Tongue (tissue), 2 donors: ENCODE measurements around the gene SMAD4. TPM values are rescaled to one million over a fixed set of nuclear protein-coding genes. Genes with fewer than 3 reads are reported as not detected.
A peak's percentile ranks its signal among the peaks of the same experiment; 100 is the strongest.

Experiments
- DNase-seq: peaks from one replicate; pipeline ENCODE4 v3.0.0-alpha.2; 2015
- total RNA-seq: library from RNA; depleted of rRNA; stranded (reverse); fragments of >200 nt; gene quantifications from one replicate; pipeline ENCODE4 v1.2.3, GENCODE V29; 2014

SMAD4 gene
- total RNA-seq, 1 donor from 2014 or later = 86.1 TPM

DNA sequence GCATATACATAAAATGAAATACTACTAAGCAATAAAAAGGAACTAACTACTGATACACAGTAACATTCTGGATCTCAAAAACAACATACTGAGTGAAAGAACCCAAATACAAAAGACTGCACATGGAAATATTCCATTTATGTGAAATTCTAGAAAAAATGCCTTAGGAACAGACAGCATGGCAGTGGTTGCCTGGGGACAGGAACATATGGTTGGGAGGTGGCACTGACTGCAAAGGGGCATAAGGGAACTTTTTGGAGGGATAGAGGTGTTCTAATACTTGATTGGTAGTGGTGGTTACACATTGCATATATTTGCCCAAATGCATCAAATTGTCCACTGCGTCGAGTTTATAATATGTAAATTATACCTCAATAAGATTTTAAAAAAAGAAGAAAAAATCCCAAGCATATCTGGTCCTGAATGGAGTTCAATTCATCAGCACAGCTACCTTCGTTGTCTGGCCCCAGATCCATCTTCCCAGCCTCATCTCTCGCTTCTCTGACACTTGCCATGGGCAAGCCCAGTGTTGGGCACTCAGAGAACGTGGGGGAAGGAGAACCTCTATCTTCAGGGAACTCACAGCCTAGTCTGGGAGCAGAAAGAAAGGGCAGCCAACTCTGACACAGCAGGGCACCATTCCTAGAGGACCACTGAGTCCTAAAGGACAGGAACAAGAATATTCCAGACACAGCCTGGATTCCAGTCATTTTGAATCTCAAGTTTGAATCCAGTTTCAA, 8.6 kb upstream of the SMAD4 start:
- no peak for DNase-seq

DNA sequence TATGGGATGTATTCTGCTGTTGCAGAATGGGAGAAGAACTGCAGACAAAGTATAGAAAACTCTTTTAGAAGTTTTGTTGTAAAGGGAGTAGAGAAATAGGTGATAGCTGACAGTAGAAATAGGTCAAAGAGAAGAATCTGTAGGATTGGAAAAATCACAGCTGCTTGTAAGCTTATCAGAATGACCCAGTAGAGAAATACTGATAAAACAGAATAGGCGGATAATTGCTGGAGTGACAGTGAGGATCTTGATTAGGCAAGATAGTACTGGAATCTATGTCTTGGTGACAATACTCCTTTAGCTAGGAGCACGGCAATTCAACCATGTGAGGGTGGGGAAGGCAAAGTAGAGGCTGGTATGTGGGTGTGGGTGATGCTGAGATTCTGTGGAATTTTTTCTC, 4.5 kb upstream of the SMAD4 start:
- no peak for DNase-seq

DNA sequence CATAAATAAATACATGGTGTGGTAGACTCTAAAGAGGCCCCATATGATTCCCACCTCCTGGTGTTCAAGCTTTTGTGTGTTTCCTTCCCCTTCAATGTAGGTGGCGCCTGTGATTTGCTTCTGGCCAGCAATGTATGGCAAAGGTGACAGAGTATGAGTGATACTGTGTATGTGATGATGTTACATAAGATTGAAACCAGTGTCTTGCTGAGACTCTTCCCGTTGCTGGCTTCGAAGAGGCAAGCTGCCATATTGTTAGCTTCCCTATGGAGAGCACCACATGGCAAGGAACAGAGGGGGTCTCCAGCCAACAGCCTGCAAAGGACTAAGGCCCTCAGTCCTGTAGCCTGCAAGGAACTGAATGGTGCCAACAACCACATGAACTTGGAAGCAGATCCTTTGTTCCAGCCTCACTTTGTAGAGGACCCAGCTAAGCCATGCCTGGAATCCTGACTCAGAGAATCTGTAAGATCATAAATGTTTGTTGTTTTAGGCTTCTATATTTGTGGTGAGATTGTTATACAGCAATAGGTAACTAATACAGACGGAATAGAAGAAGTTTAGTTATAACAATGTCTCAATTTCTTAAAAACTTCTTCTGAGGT, 1.7 kb upstream of the SMAD4 start:
- no peak for DNase-seq

DNA sequence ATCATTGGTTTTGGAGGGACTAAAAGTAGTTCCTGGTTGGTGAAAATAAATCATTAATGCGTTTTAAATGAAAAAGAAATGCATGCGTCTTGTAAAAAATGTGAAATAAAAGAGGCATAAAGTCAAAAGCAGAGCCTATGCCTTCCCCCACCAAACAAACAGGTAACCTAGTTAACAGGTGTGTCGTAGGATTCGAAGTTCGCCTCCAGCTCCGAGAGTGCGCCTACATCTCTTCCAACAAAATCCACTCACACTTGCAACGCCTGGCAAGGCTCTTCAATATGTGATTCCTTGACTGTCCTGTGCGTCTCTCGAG, 677 bp upstream of the SMAD4 start:
- no peak for DNase-seq

DNA sequence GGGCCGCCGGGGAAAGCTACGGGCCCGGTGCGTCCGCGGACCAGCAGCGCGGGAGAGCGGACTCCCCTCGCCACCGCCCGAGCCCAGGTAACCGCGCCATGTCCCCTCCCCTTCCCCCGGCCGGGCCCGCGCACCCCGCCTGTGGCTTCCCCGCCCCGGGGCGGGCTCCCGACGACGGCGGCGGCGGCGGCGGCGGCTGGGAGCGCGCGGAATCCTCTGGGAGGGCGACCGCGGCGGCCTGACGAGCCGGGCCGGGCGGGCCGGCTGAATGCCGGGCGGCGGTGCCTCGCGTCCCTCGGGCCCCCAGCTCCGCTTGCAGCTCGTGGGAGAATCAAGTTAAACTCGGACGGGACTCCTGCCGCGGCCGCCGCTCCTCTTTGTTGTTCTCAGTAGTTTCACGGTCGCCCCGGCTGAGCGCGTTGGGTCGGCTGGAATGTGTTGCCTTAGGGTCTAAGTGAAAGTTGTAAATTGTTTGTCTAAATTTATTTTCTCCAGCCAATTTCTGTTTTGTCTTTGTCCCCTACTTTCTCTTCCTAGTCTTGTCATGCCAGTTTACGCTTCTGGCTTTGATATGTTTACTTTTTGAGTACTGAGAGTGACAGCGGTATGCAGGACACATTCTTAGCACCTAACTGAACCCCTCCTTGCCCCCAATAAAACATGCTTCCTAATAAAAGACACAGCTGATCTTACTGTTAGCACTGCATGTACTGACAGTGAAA, 685 bp downstream of the SMAD4 start:
- DNase-seq = peak; percentile 86

DNA sequence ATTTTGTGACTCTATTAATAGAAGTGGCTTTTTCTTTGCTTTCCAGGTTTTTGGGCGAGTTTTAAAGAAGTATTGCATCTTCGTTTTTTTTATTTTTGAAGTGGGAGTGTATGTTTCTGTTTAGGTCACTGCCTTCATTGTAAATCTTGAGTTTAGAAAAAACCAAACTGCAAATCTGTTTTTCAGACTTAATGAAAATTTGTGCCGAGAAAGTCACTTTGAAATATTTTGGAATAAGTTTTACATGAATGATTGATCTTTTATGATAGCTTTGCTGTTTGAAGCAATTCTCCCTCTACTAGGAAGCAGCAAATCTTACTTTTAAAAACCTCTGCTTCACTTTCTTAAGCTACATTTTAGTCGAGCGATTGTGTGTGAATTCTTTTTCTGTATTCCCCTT, 2.2 kb downstream of the SMAD4 start:
- no peak for DNase-seq

DNA sequence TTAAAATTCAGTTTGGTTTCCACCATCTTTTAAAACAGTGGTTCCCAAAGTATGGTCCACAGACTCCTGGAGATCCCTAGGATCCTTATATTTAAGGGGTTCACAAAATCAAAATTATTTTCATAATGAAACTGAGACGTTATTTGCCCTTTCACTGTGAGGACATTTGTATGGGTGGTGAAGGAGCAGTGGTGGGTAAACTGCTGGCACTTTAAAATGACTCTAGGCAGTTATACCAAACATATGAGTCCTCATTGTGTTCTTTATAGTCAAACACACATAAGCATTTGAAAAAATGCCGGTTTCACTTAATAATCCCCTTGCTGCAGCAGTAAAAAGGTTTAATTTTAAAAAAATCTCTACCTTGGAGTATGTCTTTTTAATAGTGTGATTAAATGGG, 7.2 kb downstream of the SMAD4 start:
- DNase-seq = no peak

DNA sequence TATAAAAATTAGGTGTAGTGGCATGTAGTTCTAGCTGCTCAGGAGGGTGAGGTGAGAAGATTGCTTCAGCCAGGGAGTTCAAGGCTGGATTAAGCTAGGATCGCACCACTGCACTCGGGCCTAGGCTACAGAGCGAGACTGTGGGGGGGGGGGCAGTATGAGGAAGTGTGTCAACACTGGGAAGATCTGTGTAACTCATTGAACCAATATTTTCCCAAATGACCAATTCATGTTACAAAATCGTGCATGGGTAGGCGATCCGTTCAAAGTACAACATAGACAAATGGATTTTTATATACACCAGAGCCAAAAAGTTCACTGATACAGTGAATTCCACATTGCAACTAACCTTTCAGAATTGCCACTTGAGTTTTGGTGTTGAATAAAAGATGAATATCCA, 8.1 kb downstream of the SMAD4 start:
- no peak for DNase-seq

DNA sequence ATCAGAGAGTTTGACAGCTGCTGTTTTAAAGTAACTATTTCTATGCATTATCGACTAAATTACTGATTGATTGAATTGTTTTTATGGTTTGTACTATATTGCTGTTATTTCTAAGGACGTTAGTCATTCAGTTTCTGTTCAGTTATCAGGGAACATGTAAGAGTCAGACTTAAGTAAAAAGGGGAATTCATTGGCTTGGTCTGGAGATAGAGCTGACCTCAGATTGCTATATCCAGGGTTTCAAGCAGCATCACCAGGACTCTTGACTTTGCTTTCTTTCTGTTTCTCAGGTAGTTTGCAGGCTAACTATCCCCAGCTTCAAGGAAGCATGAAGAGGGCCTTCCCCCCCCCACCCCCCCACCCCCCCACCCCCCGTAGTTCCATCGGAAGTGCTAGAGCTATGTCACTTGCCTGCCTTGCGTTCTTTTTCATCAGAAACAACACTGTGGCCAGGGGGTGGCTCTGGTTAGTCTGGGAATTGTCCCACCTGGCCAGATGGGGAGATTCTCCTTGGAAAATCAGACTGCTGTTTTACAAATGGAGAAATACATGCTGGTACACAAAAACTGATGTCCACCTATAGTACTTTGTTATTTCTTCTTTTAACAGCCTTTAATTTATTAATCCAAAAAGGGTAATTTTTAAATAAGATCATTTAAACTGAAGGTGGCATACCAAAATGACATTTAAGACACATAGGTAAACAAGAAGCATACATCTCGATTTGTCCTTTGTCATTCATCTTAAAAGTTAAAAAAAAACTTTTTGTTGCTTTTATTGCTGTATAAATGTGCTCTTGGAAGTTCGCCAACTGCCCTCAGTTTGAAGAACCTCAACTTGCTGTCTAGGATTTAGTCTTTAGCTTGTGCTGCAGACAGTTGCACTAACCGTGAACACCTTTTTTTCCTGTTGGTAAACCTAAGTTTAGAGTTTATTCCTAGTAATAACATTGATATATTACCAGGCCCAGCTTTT, 9.4 kb downstream of the SMAD4 start:
- no peak for DNase-seq

DNA sequence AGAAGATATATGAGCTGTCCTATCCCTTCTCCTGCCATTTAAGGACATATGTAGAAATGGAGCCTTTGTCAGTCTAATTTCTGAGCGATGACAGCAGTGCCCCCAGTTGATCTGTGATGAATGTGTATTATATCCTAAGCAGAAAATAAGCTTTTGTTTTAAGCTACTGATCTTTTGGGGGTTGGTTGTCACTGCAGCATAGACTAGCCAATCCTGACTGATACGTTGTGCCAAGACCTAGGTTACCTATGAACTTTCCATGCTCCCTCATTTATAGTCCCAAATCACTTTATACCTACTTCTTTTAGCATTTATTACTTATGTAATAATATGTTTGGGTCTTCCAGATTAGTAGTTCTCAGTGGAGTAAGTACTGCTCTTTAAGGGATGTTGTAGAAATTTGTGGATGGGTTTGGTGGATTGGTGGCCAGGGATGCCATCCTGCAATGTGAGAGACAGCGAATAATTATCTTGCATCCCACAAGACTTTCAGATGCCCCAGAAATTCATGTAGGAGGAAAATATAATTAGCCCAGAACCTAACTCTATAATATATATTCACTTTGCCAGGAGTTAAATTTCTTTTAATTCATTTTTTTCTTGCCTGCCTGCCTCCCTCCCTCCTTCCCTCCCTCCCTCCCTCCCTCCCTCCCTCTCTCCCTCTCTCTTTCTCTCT, 11.8 kb downstream of the SMAD4 start:
- no peak for DNase-seq

DNA sequence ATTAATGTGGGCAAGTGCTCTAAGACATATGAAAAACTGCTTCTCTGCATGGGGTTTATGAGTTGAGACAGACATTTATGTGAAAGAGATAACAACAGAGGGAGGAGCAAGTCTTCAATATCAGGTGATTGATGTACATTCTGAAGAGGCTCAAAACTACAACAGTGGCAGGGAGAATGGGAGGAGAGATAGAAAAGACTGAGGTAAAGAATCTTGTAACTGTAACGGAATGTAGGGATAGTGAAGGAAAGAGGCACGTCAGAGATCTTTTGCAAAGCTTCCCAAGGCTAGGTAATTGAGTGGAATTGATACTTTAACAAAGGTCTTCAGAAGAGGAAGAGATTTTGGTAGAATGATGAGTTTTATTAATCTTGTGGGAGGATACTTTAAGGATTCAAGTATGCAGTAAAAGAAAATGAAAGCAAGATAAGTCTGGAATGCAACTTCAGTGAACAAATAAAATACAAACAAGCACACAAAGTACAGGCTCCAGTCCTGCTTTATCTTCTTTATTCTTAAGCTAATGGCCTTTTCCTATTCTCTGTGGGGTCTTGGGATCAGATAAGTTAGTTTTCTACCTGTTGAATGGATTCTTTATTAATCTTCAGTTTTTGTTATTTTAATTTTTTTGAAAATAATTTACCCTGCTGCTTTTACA, 15.0 kb downstream of the SMAD4 start:
- no peak for DNase-seq

DNA sequence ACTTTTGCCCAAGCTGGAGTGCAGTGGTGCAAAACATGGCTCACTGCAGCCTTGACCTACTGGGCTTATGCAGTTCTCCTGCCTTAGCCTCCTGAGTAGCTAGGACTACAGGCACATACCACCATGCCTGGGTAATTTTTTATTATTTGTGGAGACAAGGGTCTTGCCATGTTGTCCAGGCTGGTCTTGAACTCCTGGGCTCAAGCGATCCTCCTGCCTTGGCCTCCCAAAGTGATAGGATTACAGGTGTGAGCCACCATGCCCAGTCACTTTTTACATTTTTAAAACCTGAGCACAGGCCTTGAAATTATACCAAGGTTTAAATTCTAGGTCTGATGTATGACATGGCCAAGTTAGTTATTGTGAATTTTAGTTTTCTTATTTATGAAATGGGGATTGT, 18.2 kb downstream of the SMAD4 start:
- no peak for DNase-seq

DNA sequence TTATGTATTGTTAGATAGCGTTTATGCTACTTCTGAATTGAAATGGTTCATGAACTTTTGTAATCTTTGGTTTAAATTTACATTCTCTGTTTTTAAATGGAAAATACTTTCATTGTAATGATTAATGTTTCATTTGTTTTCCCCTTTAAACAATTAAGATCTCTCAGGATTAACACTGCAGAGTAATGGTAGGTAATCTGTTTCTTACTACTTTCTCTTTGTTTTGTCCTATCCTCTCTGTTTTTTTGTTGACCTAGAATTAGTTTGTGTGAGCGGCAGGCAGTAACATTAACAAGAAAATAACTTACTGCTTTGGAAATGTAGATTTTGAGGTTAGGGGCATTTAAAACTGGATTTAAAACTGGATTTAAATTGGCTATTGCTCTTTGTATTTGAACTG, 19.1 kb downstream of the SMAD4 start:
- DNase-seq = no peak

DNA sequence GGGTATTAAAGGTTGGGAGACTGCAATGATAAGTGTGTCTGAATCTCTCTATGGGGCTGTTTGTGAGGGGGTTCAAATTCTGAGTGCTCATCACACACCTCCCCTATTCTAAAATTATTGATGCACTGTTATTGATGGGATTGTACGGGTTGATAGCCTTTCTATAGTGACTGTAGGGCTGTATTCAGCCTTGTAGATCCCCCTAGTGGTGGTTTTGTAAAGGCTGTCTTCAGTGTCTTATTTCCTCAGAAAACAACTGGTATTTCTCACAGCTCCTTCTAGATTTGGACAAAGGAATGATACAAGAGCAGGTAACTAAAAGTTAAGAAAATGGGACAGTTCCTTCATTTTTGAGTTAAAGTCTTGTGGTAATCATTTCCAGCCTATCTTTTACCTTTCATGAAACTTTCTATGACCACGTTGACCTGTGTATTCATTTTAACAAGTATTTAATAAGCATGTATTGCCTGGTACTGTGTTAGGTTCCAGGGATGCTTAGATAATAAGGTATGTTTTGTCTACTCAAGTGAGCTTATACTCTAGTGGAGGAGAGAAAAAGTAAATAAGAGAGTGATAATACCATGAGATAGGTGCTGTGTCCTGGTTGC, 21.2 kb downstream of the SMAD4 start:
- peak; percentile 64 for DNase-seq

DNA sequence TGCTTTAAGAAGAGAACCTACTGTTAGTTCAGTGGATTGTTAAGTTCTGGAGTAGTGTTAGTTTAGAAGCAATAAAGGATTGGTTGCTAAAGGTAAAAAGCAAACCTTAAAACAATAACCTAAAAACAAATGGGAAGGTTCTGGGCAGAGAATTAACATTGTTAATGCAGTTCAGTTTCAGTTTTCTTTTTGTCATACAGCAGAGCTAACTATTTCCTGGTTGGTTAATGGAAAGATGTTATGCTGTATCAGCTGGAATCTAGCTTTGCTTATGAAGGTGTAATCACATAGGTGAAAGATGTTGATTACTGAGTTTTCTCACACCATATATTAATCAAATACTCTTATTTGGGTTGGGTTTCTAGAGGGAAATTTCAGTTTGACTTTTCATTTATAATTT, 23.8 kb downstream of the SMAD4 start:
- DNase-seq = no peak

DNA sequence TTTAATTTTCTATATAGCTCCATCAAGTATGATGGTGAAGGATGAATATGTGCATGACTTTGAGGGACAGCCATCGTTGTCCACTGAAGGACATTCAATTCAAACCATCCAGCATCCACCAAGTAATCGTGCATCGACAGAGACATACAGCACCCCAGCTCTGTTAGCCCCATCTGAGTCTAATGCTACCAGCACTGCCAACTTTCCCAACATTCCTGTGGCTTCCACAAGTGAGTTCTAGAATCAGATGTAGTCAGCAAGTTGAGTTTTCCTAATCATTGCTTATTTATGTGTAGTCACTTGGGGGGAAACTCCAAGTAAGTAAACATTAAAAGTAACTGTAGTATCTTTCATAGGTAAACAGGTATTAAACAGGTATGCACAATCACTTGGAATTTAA, 24.8 kb downstream of the SMAD4 start:
- no peak for DNase-seq

DNA sequence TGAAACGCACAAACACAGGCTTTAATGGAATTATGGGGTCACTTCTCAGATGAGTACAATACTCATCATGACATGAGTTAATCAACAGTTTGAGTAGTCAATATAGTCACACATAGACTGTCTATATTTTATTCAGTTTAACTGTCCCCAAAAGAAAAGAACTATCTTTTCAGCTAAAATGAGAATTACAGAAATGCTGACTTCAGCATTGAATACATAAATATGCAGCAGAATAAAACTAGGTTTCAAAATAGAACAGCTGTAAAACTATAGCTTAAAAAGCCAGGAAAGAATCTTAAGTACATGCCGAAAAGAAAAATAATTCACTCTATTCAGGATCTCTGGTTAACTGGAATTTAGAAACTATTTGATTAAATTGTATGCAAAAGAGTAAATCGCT, 30.0 kb downstream of the SMAD4 start:
- no peak for DNase-seq

DNA sequence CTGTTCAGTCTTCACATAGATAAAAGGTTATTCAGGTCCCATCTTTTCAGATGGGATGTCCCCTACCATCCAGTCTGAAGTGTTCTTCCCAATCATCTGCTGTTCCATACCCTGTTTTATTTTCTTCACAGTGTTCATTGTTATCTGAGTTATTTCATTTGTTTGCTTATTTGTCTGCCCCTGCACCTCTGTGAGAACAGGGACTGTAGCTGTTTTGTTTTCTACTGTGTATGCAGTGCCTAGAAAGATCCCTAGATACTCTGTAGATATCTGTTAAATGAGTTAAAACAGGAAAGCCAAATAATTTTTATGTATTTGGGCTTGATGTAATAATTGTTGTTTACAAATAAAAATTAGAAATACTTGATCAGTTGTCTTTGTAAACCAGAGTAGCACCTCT, 34.2 kb downstream of the SMAD4 start:
- no peak for DNase-seq

DNA sequence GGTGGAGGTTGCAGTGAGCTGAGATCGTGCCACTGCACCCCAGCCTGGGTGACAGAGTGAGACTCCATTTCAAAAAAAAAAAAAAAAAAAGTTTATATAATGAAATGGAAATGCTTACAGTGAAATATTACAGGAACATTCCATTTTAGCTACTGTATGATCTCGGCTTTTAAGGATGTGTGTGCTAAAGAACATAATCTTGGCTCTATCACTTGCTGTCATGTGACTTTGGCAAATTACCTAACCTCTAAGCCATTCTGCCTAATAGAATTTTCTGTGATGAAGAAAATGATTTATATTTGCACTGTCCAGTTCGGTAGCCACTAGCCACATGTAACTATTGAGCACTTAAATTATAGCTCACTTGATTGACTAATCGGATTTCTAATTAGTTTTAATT, 36.3 kb downstream of the SMAD4 start:
- DNase-seq = no peak

DNA sequence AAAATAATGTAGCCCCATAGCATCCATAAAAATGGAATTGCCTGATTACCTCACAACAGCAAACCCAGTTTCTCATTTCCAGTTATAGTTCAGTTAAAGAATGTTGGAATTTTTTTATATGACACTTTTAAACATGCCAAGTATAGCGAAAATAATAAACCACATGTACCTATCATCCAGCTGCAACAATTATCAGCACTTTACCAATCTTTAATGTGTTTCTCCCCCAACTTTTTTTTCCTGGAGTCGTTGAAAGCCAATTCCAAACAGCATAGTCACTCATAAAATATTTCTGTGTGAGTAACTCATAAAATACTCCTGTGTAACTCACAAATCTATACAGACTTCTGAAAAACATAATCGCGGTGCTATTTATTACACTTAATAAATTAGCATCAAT, 38.1 kb downstream of the SMAD4 start:
- DNase-seq = no peak

DNA sequence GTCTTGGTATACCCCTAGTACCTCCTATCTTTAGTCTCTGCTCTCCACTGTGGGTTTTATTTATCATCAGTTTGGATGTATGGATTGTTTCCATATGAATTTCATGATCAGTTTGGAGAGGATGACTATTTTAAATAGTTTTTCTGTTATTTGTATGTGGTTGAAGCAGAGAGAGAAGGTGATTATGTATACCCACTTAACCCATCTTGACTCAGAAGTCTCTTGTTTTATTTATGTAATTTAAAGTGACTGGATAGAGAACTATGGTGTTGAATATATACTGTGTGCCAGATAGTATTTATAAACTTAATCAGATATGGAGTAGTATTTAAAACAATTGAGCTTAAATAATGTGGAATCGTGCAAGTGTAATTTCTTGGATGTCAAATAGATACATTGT, 39.9 kb downstream of the SMAD4 start:
- DNase-seq = no peak
